Measurements from ENCODE around the gene SCGB1A1. TPM values are rescaled to one million over a fixed set of nuclear protein-coding genes. Genes with fewer than 3 reads are reported as not detected.

SCGB1A1 gene
- polyA plus RNA-seq, 3 donors, result not detected

GRCh38 chr11:62400760-62401159 is 18.1 kb upstream of the SCGB1A1 start:
- no peak overlapping the region for H3K9ac ChIP-seq (ENCODE audit: insufficient read depth, low read length, poor library complexity, severe bottlenecking)
- no peaks in the 10 kb centered on the region for H3K9me3 ChIP-seq (replicated peaks in 1 of 2; ENCODE audit: control insufficient read depth in 1 of 2, insufficient read depth in 1 of 2, low read length in 2 of 2)
- Mint-ChIP-seq H3K27ac (no peak overlapping the region), H3K4me3 (no peak overlapping the region), H3K4me1 (peaks cover 39% of the 10 kb centered on the region), H3K36me3 (peaks cover 2 to 6% of the 10 kb centered on the region in 2 donors), H3K27me3 (ENCODE audit: low read depth in 3 of 3) (peaks cover 0 to 4% (median 0%) of the 10 kb centered on the region in 3 donors), H3K9me3 (peaks cover 0 to 2% (median 0%) of the 10 kb centered on the region in 7 donors)
- no peak overlapping the region for H3K4me3 ChIP-seq (replicated peaks in 1 of 3; ENCODE audit: low read depth in 2 of 3, low read length in 3 of 3)
- intact Hi-C loops (cut with micrococcal nuclease), result no loop called here
- H3K4me2 ChIP-seq (replicated peaks; ENCODE audit: extremely low read depth, low read length, poor library complexity, severe bottlenecking), result no peak overlapping the region
- no peak for DNase-seq
- no peak for TF ChIP-seq CTCF (IDR thresholded peaks at IDR 0.05)
- H3K27ac ChIP-seq (ENCODE audit: low read depth in 1 of 2, low read length in 2 of 2), result no peak overlapping the region
- 98% methylated on average over 7 of the region's 9 CpGs for WGBS (ENCODE audit: insufficient coverage)
- no peak overlapping the region for H2AFZ ChIP-seq (ENCODE audit: insufficient read depth, low read depth, low read length, poor library complexity, severe bottlenecking)
- no peaks in the 10 kb centered on the region for H3K79me2 ChIP-seq (ENCODE audit: insufficient read depth, low read length)
- no peaks in the 10 kb centered on the region for H3K36me3 ChIP-seq (replicated peaks in 1 of 2; ENCODE audit: control insufficient read depth in 1 of 2, insufficient read depth in 2 of 2, low read length in 2 of 2)
- H3K27me3 ChIP-seq (ENCODE audit: control insufficient read depth in 2 of 2, insufficient read depth in 2 of 2, low read length in 2 of 2), result no peaks in the 10 kb centered on the region
- H3K4me1 ChIP-seq (ENCODE audit: control insufficient read depth in 1 of 2, insufficient read depth in 2 of 2, low read length in 2 of 2), result peaks cover 23 to 33% of the 10 kb centered on the region in 2 donors
- H4K20me1 ChIP-seq (ENCODE audit: insufficient read depth, low read length), result no peaks in the 10 kb centered on the region

GRCh38 chr11:62401356-62401755 is 17.5 kb upstream of the SCGB1A1 start:
- intact Hi-C loops (cut with micrococcal nuclease), result no loop called here
- H3K9me3 ChIP-seq (replicated peaks in 1 of 2; ENCODE audit: control insufficient read depth in 1 of 2, insufficient read depth in 1 of 2, low read length in 2 of 2), result no peaks in the 10 kb centered on the region
- peak overlapping the region; percentile 52 for H3K4me2 ChIP-seq (replicated peaks; ENCODE audit: extremely low read depth, low read length, poor library complexity, severe bottlenecking)
- 94% methylated on average over 2 of the region's 5 CpGs for WGBS (ENCODE audit: insufficient coverage)
- peaks cover 0 to 4% (median under 1%) of the 10 kb centered on the region in 3 donors for H3K27me3 Mint-ChIP-seq (ENCODE audit: low read depth in 3 of 3)
- no peak for TF ChIP-seq CTCF (IDR thresholded peaks at IDR 0.05)
- H3K4me1 ChIP-seq (ENCODE audit: control insufficient read depth in 1 of 2, insufficient read depth in 2 of 2, low read length in 2 of 2), result peaks cover 23 to 33% of the 10 kb centered on the region in 2 donors
- H3K36me3 ChIP-seq (replicated peaks in 1 of 2; ENCODE audit: control insufficient read depth in 1 of 2, insufficient read depth in 2 of 2, low read length in 2 of 2), result no peaks in the 10 kb centered on the region
- H2AFZ ChIP-seq (ENCODE audit: insufficient read depth, low read depth, low read length, poor library complexity, severe bottlenecking), result no peak overlapping the region
- H3K4me3 ChIP-seq (replicated peaks in 1 of 3; ENCODE audit: low read depth in 2 of 3, low read length in 3 of 3), result no peak overlapping the region
- H3K79me2 ChIP-seq (ENCODE audit: insufficient read depth, low read length), result no peaks in the 10 kb centered on the region
- H3K27me3 ChIP-seq (ENCODE audit: control insufficient read depth in 2 of 2, insufficient read depth in 2 of 2, low read length in 2 of 2), result no peaks in the 10 kb centered on the region
- DNase-seq, result no peak
- H3K27ac Mint-ChIP-seq, result peak overlapping the region in 2 of 7 donors; percentile 13 to 18
- no peak overlapping the region for H3K9ac ChIP-seq (ENCODE audit: insufficient read depth, low read length, poor library complexity, severe bottlenecking)
- no peak overlapping the region for H3K27ac ChIP-seq (ENCODE audit: low read depth in 1 of 2, low read length in 2 of 2)
- peaks cover 39% of the 10 kb centered on the region for H3K4me1 Mint-ChIP-seq
- no peaks in the 10 kb centered on the region for H4K20me1 ChIP-seq (ENCODE audit: insufficient read depth, low read length)
- no peak overlapping the region for H3K4me3 Mint-ChIP-seq
- peaks cover 0 to 2% (median 0%) of the 10 kb centered on the region in 7 donors for H3K9me3 Mint-ChIP-seq
- H3K36me3 Mint-ChIP-seq, result peaks cover 2 to 6% of the 10 kb centered on the region in 2 donors
